HG02970 (cell line): ENCODE results near the gene ZSCAN10.
"Not testable (repeated sequence)": the region's sequence is repeated elsewhere in the genome, so short reads cannot be mapped to it uniquely, and the experiment has no call there.

ENCODE experiments used
- ATAC-seq: cut with Tn5 transposase; IDR thresholded peaks from one replicate; pipeline ENCODE4 v1.9.1; 2021; ENCODE audit warnings: mild to moderate bottlenecking, moderate library complexity, moderate number of reproducible peaks; ENCODE audit not compliant: unreplicated experiment, low FRiP score

ZSCAN10 gene

DNA sequence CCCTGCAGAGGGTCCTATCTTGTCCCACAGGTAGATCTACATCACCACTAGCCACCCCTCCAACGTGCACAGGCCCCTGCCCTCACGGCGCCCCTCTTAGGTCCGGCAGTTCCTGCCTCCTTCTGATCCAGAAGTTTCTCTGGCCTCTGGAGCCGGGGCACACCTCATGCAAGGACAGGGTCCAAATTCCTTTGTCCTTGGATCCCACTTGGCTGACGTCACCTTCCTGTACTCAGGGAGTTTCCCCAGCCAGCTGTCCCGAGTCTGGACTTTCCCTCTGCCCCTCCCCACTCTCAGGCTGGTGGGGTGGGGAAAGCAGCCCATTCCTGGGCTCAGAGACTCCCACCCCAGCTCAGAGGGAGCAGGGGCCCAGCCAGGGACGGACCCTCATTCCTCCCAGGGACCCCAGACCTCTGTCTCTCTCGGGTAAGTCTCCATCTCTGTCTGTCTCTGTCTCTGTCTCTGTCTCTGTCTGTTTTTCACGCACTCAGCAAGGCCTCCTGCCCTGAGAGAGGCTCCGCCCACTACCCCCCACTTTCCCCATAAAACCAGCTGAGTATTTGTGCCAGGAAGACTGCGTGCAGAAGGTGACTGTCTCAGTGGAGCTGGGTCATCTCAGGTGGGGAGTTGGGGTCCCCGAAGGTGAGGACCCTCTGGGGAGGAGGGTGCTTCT lies 33.9 kb downstream of the ZSCAN10 start, which contains the start of gene IL32:
IL32 (plus strand) TSS at position 572 of the 673 bp plus-strand sequence. CDS start 172 bp downstream, outside the sequence.
- no peak for ATAC-seq

DNA sequence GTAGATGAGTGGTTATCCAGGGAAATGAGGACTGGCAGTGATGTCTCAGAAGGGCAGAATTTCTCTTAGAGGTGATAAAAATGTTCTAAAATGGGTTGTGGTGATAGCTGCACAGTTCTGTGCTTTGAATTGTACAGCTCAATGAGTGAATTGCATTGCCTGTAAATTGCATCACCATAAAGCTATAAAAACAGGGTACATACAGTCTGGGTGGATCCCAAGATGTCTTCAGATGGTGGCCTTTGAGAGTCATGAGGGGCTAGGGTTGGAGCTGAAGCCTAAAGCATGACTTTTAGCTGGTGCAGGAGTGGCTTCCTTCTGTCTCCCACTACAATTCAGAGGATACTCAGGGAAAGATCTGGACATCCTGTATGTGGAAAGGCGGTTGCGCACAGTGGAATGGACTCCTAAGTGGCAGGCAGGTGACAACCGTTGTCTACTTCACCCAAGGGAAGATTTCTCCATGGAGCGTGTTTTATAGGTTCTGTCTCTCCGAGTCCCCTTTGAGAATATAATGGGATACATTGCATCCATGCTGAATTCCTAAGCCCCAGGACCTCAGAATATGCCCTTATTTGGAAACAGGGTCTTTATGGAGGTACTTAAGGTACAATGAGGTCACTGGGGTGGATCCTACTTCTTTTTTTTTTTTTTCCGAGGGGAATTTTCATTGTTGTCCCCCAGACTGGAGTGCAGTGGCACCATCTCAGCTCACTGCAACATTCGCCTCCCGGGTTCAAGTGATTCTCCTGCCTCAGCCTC lies 35.3 kb downstream of the ZSCAN10 start:
- ATAC-seq, result no peak

DNA sequence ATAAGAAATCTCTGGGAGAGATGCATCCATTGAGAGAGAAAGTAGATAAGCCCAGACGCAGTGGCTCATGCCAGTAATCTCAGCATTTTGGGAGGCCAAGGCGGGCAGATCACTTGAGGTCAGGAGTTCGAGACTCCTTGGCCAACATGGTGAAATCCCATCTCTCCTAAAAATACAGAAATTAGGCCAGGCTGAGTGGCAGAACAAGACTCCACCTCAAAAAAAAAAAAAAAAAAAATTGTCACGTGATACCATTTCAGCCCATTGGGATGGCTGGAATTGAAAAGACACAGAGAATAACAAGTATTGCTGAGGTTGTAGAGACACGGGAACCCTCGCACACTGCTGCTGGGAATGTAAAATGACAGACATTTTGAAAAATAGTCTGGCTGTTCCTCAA lies 36.5 kb downstream of the ZSCAN10 start:
- ATAC-seq, result no peak

DNA sequence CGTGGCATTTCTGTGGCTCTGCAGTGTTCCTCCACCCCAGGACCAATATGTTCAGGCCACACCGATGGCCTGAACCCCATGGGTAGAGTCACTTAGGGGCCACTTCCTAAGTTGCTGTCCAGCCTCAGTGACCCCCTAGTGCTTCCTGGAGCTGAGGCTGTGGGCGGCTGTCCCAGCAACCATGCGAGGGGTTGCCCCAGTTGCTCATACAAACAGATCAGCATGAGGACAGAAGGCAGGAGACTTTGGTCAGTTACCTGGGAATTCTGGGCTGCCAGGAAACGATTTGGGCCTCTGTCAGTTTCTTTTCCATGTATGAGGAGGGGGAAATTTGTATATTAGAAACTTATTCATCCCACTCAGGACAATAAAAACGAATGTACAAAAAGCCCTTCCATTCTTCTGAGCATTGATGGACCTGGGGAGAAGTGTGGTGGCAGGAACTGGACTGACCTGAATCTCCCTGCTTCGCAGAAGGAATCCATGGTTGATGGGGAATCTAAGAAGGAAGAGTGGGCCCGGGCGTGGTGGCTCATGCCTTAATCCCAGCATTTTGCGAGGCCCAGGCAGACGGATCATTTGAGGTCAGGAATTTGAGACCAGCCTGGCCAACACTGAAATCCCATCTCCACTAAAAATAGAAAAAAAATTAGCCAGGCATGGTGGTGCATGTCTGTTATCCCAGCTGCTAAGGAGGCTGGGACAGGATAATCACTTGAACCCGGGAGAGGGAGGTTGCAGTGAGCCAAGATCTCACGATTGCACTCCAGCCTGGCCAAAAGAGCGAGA lies 38.6 kb downstream of the ZSCAN10 start:
- no peak for ATAC-seq

DNA sequence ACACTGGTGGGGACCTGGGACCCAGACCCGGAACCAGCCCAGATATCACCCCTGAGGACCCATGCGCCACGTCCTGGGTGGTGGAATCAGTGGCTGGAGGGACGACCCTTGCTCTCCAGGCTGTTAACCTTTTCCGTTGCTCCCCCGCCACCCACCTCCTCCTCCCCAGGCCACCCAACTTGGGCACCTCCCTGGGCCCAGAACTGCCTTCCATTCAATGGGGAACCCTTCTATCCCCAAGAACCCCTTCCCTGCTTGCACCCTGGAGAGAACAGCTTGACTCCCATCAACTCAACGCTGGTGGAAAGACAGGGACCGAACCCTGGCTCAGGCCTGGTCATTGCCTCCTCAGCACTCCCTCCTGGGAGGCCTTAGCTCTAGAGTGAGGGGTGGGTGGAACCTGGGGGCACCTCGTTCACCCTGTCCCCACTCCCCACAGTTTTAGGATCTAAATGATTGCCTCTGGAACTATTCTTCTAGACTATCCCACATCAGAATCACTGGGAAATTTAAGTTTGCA lies 39.3 kb downstream of the ZSCAN10 start:
- ATAC-seq, result no peak

DNA sequence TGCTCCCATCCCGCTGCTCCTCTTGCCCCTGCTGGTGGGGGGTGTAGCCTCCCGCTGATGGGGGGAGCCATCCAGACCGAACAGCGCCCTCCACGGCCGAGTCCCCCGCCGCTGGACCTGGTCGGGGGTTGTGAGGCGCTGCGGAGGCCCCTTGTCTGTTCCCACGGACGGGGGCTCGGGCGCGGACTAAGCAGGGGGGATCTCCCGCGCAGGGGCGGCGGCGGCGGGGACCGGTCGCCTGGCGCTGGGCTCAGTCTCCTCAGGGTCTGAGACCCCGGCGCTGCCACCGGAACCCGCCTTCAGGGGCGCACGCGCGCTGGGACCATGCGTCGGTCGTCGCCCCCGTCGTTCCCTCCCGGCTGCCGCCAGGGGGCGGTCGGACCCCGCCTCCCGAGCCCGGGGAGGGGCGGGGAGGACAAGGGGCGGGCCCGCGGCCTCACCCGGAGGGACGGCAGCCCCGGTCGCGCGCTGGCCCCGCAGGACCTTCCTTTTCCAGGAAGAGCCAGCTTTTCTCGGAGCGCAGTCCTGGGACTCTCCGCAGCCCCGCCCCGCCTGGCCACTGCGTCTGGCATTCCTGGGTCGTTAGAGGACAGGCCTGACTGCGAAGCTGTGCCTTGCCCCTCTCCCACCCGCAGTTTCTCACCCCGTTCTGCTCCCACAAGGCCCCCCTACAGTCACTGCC lies 39.9 kb downstream of the ZSCAN10 start:
- peak; percentile 89 for ATAC-seq

DNA sequence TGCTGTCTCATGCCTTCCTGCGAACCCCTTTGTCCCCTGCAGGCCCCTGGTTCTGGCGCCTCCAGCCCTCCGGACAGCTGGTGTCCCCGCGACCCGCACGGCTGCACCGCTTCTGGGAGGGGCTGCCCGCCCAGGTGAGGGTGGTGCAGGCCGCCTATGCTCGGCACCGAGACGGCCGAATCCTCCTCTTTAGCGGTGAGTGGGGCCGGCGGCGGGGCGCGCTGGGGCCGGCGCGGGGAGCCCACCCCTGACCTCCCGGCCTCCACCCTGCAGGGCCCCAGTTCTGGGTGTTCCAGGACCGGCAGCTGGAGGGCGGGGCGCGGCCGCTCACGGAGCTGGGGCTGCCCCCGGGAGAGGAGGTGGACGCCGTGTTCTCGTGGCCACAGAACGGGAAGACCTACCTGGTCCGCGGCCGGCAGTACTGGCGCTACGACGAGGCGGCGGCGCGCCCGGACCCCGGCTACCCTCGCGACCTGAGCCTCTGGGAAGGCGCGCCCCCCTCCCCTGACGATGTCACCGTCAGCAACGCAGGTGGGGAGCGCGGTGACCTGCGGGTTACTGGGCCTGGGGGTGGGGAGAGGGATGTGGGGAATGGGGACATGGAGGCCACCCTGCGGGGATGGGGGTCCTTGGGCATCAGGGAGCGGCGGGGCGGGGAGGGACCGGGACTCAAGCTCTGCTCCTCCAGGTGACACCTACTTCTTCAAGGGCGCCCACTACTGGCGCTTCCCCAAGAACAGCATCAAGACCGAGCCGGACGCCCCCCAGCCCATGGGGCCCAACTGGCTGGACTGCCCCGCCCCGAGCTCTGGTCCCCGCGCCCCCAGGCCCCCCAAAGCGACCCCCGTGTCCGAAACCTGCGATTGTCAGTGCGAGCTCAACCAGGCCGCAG lies 40.7 kb downstream of the ZSCAN10 start:
- ATAC-seq, result peak; percentile 2

DNA sequence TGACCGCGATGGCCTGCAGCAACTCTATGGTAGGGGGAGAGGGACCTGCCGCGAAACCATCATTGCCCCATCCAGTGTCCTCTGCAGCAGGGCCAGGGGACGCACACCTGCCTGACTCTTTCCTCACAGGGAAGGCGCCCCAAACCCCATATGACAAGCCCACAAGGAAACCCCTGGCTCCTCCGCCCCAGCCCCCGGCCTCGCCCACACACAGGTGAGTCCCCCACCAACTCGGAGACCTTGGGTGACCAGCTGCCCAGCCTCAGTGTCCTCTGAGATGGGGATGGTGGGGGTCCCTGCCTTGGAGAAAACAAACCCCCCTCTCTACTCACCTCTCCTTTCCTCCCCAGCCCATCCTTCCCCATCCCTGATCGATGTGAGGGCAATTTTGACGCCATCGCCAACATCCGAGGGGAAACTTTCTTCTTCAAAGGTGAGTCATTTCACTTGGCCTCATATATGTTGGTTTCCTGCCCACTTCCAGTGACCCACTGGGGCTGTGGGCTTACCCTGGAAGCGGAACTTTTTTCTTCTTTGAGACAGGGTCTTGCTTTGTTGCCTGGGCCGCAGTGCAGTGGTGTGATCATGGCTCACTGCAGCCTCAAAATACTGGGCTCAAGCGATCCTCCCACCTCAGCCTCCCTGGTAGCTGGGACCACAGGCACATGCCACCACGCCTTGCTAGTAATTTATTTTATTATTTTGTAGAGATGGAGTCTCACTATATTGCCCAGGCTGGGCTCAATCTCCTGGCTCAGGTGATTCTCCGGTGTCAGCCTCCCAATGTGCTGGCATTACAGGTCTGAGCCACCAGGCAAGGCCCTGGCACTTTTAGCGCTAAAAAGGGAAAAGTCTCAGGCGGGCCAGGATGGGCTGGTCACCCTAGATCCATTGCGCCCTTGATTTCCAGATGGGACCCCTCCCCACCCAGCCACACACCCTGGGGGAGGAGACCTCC lies 41.6 kb downstream of the ZSCAN10 start:
- no peak for ATAC-seq

DNA sequence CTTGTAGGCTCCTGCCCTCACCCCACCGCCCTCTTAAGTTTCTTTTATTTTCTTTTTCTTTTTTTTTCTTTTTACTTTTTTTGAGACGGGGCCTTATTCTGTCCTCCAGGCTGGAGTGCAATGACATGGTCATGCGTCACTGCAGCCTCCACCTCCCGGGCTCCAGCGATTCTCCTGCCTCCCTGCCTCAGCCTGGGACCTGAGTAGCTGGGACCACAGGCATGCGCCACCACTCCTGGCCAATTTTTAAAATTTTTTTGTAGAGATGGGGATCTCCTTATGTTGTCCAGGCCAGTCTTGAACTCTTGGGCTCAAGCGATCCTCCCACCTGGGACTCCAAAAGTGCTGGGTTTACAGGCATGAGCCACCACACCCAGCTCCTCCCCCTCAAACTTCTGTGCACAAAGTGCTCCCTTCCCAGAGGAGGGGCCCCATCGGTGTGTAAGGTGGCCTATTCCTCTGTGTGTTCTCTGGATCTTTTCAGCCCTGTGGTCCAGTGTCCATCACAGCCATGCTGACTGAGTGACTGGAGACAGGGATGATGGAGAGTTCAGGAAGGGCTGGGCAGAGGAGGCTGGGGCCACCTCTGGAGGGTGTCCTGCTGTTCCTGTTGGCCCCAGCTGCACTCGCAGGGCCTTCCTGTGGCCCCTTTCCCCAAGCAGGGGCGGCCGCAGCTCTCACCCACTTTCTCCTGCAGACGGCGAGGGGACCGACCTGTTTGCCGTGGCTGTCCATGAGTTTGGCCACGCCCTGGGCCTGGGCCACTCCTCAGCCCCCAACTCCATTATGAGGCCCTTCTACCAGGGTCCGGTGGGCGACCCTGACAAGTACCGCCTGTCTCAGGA lies 42.5 kb downstream of the ZSCAN10 start:
- no peak for ATAC-seq

DNA sequence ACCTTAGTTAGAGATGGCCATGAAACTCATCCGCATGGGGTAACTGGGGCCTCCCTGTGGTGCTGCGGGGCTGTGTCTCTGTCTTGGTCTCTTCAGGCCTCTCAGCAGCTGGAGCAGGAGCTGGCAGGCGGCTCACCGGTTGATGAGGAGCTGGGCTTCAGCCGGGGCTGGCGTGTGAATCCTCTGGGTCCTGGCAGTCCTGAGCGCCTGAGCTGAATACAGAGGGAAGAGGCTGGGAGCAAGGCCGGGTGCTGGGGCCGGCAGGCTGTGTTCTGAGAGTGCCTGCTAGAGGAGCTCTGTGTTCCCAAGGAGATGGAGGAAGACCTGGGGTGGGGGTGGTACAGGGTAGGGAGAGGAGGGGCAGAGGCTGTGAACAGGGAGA lies 43.4 kb downstream of the ZSCAN10 start:
- not testable (repeated sequence) for ATAC-seq

DNA sequence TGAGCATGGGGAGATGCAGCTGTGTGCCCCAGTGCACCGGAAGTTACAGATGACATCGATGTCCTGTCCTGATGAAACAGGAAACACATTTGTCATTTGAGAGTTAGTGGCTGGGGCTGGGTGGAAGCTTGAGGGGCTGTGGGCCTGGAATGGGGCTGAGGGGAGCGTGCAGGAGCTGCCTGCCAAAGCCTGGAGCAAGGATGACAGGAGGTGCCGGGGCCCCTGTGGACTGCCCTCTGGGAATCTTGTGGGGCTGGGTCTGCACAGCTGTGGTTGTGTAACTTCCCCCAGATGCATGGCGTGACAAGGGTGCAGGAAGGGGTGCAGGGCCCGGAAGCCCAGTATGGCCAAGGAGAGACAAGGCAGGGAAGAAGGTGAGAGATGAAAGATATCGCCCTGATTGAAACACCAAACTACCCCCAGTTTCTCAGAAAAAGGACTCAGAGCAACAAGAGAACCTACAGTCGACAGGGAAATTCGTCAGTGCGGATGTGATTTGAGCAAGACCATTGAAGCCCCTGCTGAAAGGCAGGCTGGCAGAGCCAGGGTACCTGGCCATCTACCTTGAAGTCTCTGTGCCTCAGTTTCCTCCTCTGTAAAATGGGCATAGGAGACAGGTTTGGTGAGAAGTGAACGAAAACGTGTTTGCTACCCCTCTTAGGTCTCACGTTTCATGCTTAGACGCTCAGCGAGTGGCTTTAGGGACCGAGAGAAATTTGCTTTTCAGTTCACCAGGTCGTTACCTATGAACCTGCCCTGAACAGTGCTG lies 43.9 kb downstream of the ZSCAN10 start:
- no peak for ATAC-seq

DNA sequence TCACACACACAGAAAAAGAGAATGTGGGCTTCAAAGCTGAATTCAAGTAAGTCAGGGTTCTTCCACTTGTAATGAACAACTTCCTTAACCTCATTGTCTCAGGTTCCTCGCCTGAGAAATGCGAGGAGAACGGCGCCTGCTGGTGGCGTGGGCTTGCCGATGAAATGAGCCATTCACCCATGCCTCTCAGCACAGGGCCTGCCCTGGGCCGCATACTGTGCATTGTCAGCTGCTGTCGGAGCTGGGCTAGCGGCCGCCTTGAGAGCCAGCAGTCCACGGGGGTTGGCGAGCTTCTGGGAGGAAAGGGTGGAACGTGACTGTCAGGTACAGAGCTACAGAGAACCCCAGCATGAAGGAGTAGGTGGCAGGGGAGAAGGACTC lies 45.8 kb downstream of the ZSCAN10 start:
- not testable (repeated sequence) for ATAC-seq

DNA sequence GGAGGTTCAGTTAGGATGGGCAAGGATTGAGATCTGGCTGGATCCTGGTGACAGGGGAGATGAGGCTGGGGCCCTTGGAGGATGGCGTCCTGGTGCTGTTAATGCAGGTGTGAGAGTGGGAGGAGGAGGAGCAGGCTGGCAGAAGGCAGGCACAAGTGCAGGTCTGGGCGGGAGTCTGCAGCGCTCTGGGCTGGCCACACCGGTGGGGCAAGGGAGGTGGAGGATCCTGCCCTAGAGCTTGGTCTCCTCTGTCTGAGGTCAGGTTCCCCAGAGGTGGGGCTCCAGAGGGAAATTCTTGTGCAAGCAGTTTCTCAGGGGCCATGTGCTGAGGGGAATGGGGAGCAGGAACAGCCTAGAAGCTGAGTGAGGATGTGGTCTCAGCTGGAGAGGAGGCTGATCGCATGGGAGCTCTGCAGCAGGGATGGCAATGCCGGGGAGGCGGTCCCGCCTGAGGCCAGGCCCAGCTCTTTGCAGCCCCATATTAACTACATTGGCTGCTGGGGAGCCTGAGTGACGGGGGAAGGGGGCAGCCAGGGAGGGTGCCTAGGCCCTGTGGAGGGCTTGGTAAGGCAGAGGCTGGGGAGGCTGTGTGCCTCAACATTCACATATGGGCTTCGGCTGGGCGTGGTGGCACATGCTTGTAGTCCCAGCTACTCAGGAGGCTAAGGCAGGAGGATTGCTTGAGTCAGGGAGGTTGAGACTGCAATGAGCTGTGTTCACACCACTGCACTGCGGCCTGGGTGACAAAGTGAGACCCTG lies 46.3 kb downstream of the ZSCAN10 start:
- ATAC-seq, result not testable (repeated sequence)

DNA sequence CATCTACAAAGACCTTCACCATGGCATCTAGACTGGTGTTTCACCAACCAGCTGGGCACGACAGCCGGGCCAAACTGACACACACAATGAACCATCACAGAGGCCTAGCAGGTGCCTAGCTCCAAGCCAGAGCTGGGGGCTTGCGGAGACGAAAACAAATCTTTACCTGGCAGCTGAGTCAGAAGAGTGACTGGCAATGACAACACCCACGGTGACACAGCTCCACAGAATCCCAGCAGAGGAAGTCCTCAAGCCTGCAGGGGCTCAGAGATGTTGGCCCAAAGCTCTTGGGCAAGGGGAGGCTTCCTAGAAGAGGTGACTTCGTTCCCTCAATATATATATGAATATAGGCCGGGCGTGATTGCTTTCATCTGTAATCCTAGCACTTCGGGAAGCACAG lies 47.6 kb downstream of the ZSCAN10 start:
- ATAC-seq, result no peak

DNA sequence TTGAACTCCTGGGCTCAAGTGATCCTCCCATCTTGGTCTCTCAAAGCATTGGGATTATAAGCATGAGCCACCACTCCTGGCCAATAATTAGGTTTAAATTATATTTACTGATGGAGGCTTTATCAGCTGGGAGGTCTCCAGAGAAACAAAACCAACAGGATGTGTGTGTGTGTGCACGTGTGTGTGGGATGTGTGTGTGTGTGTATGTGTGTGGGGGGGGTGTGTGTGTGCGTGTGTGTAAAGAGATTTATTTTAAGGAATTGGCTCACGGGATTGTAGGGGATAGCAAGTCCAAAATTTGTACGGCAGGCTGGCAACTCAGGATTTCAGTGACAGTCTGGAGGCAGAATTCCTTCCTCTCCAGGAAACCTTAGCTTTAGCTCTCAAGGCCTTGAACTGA lies 48.1 kb downstream of the ZSCAN10 start:
- no peak for ATAC-seq

DNA sequence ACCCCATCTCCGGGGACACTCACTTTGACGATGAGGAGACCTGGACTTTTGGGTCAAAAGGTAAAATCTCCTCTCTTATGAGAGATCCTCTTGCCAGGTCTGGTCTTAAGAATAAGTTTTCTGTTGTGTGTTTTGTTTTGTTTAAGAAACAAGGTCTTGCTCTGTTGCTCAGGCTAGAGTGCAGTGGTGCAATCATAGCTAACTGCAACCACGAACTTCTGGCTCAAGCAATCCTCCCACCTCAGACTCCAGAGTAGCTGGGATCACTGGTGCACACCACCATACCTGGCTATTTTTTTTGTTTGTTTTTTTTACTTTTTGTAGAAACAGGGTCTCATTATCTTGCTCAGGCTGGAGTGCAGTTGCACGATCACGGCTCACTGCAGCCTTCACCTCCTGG lies 48.6 kb downstream of the ZSCAN10 start:
- no peak for ATAC-seq
